Body of pancreas (tissue), 4 donors: ENCODE measurements around the gene ACAD10.

ENCODE experiments used
- POLR2A ChIP-seq, 3 donors: fragments of 450-650 bp; IDR thresholded peaks; one replicate each; pipeline ENCODE4 v1.6.1; 2016; ENCODE audit warnings: antibody characterized with exemption in 3 of 3, mild to moderate bottlenecking in 2 of 3
- TF ChIP-seq, protein P1 (sequence below), 7 experiments: fragments of 450-650 bp in 4 of 7; fragments of 200-600 bp in 3 of 7; sonication (generic) in 3 of 7; IDR thresholded peaks; one replicate each; pipeline ENCODE4 v1.5.1; 2016 to 2019; ENCODE audit warnings: antibody characterized with exemption in 7 of 7

DNA sequence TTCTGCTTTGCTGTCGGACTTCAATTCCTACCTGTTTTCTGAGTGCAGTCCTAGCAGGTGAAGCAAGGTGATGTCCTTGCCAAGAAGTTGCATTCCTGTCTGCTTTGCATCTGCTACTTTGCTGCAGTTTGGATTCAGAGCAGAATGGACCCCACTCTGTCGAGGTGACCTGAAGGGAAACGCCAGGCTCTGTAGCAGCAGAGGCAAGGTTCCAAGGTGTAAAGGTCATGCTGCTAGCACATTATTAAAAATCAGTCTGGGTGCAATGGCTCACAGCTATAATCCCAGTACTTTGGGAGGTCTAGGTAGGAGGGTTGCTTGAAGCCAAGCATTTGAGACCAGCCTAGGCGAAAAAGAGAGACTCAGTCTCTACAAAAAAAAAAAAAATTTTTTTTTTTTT is 63.5 kb downstream of the ACAD10 start:
- TF ChIP-seq, protein P1, sequence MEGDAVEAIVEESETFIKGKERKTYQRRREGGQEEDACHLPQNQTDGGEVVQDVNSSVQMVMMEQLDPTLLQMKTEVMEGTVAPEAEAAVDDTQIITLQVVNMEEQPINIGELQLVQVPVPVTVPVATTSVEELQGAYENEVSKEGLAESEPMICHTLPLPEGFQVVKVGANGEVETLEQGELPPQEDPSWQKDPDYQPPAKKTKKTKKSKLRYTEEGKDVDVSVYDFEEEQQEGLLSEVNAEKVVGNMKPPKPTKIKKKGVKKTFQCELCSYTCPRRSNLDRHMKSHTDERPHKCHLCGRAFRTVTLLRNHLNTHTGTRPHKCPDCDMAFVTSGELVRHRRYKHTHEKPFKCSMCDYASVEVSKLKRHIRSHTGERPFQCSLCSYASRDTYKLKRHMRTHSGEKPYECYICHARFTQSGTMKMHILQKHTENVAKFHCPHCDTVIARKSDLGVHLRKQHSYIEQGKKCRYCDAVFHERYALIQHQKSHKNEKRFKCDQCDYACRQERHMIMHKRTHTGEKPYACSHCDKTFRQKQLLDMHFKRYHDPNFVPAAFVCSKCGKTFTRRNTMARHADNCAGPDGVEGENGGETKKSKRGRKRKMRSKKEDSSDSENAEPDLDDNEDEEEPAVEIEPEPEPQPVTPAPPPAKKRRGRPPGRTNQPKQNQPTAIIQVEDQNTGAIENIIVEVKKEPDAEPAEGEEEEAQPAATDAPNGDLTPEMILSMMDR (IDR thresholded peaks at IDR 0.05), result no peak
- TF ChIP-seq POLR2A (IDR thresholded peaks at IDR 0.05), result no peak
